ENCODE data around the gene ST13. TPM values are rescaled to one million over a fixed set of nuclear protein-coding genes. Genes with fewer than 3 reads are reported as not detected.
"Not testable (repeated sequence)": the region's sequence is repeated elsewhere in the genome, so short reads cannot be mapped to it uniquely, and the experiment has no call there.

ST13 gene
- total RNA-seq, 4 donors from 2014 or later = 53.4 to 75.1 (median 72.0) TPM

GRCh38 chr22:40782521-40782920 lies 73.9 kb downstream of the ST13 start:
- TF ChIP-seq CTCF (IDR thresholded peaks at IDR 0.05) (no peak), POLR2A (IDR thresholded peaks at IDR 0.05) (no peak)

GRCh38 chr22:40781749-40782148 lies 74.7 kb downstream of the ST13 start:
- not testable (repeated sequence) for H3K4me1 ChIP-seq, H3K9me3 ChIP-seq, H3K27ac ChIP-seq, H3K4me3 ChIP-seq, DNase-seq, H3K27me3 ChIP-seq
- peaks cover 0 to 18% (median 0%) of the 10 kb centered on the region in 3 donors for H3K36me3 ChIP-seq

More at GRCh38 chr22:40782521-40782920, 73.9 kb downstream of the ST13 start:
- Histone ChIP-seq H3K36me3 (peaks cover 0 to 11% (median 0%) of the 10 kb centered on the region in 3 donors), H3K4me1 (no peaks in the 10 kb centered on the region), H3K27ac (no peak overlapping the region), H3K27me3 (no peaks in the 10 kb centered on the region), H3K4me3 (no peak overlapping the region), H3K9me3 (no peaks in the 10 kb centered on the region)
- no peak for DNase-seq

Small RNAs within 50 kb of the gene (small RNA-seq; reads per million reads assigned to genes)
- gene JTBP1 = 0 reads per million in 2 donors
- 0 reads per million in 2 donors for gene MIR4766

Other genes starting within 250 kb of the ST13 start
- gene MRTFA, start 219.9 kb downstream of the ST13 start, total RNA-seq = 10 to 100 TPM; 36.3 to 98.2 (median 78.1) TPM
- not detected for gene MCHR1, start 177.2 kb downstream of the ST13 start, total RNA-seq
- 10 to 100 TPM in 3 of 4 donors, 1 to 10 TPM in 1; 9.8 to 19.2 (median 13.9) TPM for gene SLC25A17, start 37.3 kb downstream of the ST13 start, total RNA-seq
- 10 to 100 TPM in 1 of 4 donors, 1 to 10 TPM in 3; 1.4 to 10.5 (median 6.6) TPM for gene XPNPEP3, start 509 bp upstream of the ST13 start, total RNA-seq
- 1 to 10 TPM in 3 of 4 donors, not detected in 1; 3.9 to 5.2 (median 4.4) TPM for gene DNAJB7, start 5.5 kb upstream of the ST13 start, total RNA-seq
- gene RBX1, start 94.7 kb upstream of the ST13 start, total RNA-seq = 10 to 100 TPM; 25.9 to 37.5 (median 27.2) TPM
- gene EP300, start 236.0 kb upstream of the ST13 start, total RNA-seq = 100 to 1,000 TPM; 142 to 155 (median 149) TPM

Data from Peyer's patch (tissue), 4 donors.